Measurements from ENCODE around the gene BPTF.
"Not testable (repeated sequence)": the region's sequence is repeated elsewhere in the genome, so short reads cannot be mapped to it uniquely, and the experiment has no call there.

The BPTF gene

DNA sequence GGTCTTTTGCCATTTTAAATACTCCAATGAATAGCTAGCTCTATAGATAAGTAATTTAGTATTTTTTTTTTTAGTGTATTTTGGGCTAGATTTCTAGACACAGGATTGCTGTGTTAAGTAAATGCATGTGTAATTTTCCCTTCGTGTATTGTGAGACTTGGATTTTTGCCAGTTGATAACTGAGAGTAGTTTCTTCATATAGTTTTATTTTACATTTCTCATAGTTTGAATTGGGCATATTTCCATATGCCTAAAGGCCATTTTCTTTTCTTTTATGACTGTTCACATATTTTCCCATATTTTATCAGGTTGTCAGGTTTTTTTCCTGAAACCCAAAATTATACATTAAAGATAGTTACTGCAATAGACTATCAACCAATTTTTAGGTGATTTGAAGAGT, 59.4 kb downstream of the BPTF start:
- no peak for DNase-seq (ENCODE audit: low read depth in 1 of 2, low spot score in 1 of 2)

DNA sequence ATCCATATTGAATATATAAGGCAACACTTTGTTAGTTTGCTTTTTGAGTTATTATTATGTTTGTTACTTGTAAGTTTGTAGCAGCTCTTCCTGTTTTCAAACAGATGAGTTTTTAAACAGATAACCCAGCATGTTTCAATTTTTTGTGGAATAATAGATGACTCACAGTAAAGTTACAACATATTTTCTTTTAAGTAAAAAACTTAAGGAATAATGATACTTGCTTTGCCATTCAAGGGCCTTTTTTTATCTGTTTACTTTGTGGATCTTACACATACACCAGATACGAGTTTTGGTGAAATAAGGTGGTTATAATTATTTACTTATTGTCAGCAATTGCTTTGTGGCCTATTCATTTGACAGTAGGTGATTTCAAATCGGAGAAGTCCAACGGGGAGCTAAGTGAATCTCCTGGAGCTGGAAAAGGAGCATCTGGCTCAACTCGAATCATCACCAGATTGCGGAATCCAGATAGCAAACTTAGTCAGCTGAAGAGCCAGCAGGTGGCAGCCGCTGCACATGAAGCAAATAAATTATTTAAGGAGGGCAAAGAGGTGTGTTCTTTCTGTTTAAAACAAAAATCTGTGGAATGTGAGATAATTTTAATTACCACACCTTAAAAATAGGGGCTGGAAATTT, 66.3 kb downstream of the BPTF start:
- DNase-seq (ENCODE audit: low read depth in 1 of 2, low spot score in 1 of 2): no peak

DNA sequence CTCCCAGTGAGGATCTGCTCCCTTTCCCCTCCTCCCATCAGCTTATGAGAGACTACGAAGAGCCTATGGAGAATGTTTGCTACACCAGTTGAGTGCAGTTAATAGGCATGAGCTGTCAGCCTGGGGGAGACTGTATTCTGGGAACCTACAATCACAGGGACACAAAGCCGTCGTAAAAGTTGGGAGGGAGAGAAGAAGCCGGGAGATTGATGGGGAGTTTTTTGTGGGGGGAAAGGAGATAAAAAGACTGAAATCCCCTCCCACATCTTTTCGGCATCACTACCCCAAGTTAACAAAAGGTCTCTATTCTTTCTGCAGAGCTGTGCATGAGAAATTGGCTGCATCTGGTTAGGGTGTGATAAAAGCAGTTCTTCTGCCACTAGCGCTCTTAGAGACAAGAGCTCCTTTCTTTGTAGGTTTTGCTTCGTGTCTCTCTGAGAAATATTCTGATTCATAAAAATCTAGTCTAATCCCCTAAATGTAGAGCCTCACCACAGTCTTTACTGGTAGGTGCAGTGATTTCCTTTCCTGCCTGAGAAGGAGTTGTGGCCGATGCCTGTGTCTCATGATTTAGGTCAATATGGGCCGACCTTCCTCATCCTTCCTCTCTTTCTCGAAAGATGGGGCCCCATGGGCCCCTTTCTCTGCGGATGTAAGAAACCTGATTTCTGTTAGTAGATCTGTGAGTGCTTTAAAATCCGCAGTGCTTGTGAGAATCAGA, 77.4 kb downstream of the BPTF start:
- no peak for DNase-seq (ENCODE audit: low read depth in 1 of 2, low spot score in 1 of 2)

DNA sequence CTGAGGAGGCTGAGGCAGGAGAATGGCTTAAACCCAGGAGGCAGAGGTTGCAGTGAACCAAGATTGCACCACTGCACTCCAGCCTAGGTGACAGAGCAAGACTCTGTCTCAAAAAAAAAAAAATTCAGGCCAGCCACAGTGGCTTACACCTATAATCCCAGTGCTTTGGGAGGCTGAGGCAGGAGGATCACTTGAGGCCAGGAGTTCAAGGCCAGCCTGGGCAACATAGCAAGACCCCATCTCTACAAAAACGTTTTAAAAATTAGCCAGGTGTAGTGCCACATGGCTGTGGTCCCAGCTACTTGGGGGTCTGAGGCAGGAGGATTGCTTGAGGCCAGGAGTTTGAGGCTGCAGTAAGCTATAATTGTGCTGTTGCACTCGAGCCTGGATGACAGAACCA, 80.0 kb downstream of the BPTF start:
- not testable (repeated sequence) for DNase-seq (ENCODE audit: low read depth in 1 of 2, low spot score in 1 of 2)

DNA sequence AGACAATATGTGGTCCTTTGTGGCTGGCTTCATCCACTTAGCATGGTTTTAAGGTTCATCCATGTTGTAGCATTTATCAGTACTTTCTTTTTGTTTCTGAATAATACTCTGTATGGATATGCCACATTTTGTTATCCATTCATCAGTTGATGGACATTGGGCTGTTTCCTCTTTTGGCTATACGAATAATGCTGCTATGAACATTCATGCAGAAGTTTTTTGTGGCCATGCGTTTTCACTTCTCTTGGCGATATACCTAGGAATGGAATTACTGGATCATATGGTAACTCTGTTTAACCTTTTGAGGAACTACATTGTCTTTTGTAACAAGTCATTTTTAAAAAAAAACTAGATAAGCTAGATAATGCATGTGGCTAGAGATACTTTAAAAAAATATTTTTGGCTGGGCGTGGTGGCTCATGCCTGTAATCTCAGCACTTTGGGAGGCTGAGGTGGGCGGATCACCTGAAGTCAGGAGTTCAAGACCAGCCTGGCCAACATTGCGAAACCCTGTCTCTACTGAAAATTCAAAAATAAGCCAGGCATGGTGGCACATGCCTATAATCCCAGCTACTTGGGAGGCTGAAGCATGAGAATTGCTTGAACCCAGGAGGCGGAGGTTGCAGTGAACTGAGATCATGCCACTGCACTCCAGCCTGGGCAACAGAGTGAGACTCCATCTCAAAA, 85.0 kb downstream of the BPTF start:
- DNase-seq (ENCODE audit: low read depth in 1 of 2, low spot score in 1 of 2): not testable (repeated sequence)

DNA sequence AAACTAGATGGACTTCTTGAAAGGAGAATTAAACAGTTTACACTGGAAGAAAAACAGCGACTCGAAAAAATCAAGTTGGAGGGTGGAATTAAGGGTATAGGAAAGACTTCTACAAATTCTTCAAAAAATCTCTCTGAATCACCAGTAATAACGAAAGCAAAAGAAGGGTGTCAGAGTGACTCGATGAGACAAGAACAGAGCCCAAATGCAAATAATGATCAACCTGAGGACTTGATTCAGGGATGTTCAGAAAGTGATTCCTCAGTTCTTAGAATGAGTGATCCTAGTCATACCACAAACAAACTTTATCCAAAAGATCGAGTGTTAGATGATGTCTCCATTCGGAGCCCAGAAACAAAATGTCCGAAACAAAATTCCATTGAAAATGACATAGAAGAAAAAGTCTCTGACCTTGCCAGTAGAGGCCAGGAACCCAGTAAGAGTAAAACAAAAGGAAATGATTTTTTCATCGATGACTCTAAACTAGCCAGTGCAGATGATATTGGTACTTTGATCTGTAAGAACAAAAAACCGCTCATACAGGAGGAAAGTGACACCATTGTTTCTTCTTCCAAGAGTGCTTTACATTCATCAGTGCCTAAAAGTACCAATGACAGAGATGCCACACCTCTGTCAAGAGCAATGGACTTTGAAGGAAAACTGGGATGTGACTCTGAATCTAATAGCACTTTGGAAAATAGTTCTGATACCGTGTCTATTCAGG, 85.9 kb downstream of the BPTF start:
- DNase-seq (ENCODE audit: low read depth in 1 of 2, low spot score in 1 of 2): no peak

DNA sequence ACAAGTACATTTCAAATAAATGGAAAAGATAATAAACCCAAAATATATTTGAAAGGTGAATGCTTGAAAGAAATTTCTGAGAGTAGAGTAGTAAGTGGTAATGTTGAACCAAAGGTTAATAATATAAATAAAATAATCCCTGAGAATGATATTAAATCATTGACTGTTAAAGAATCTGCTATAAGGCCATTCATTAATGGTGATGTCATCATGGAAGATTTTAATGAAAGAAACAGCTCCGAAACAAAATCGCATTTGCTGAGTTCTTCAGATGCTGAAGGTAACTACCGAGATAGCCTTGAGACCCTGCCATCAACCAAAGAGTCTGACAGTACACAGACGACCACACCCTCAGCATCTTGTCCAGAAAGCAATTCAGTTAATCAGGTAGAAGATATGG, 86.8 kb downstream of the BPTF start:
- no peak for DNase-seq (ENCODE audit: low read depth in 1 of 2, low spot score in 1 of 2)

DNA sequence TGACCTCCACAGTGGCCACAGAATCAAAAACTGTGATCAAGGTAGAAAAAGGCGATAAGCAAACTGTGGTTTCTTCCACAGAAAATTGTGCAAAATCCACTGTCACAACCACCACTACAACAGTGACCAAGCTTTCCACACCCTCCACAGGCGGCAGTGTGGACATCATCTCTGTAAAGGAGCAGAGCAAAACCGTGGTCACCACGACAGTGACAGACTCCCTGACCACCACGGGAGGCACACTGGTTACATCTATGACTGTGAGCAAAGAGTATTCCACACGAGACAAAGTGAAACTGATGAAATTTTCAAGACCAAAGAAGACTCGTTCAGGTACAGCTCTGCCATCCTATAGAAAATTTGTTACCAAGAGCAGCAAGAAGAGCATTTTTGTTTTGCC, 87.4 kb downstream of the BPTF start:
- DNase-seq (ENCODE audit: low read depth in 1 of 2, low spot score in 1 of 2): no peak

DNA sequence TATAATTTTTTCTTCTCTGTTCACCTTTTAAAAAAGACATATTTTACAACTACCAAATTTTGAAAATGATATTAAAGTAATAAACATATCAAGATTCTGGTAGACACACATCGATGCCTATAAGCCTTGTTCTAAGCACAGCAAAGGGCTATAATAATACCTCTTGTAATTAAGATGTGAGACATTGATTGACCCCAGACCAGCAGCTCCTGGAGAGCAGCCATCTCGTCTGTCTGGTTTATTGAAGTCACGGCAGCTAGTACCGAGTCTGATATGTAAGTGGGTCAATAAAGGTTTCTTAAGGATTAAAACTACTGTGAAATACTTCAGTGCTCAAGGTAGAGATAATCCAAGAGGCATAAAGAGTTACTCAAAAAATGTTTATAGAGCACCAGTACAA, 94.9 kb downstream of the BPTF start:
- no peak for DNase-seq (ENCODE audit: low read depth in 1 of 2, low spot score in 1 of 2)

DNA sequence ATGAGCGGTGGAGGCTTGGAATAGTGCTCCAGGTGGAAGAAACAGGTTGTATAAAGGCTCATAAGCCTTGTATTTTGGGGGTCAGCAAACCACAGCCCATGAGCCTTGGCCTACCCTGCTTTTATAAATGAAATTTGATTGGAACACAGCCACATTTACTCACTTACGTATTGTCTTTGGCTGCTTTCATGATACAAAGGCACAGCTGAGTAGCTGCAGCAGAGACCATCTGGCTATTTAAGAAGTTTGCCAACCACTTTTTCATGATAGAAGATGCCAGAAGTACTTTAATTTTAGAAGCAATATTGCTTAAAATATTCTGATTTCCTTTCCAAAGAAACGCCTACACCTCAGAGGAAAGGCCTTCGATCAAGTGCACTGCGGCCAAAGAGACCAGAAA, 97.2 kb downstream of the BPTF start:
- DNase-seq (ENCODE audit: low read depth in 1 of 2, low spot score in 1 of 2): no peak

DNA sequence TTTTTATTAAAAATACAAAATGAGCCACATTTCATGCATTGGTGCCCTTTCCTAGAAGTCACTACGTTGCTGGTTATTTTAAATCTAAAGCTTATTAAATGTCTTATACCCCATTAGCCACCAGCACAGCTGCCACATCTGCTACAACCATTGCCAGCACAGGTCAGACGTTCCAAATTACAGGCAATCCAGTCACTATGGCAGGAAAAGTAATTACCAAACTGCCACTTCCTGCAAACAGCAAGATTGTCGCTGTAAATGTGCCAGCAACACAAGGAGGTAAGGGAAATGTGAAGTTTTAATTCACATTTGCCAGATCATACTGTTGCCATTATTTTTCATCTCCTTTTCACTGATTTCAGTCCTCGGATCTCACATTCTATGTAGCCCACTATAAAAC, 103.5 kb downstream of the BPTF start:
- DNase-seq (ENCODE audit: low read depth in 1 of 2, low spot score in 1 of 2): not testable (repeated sequence)

DNA sequence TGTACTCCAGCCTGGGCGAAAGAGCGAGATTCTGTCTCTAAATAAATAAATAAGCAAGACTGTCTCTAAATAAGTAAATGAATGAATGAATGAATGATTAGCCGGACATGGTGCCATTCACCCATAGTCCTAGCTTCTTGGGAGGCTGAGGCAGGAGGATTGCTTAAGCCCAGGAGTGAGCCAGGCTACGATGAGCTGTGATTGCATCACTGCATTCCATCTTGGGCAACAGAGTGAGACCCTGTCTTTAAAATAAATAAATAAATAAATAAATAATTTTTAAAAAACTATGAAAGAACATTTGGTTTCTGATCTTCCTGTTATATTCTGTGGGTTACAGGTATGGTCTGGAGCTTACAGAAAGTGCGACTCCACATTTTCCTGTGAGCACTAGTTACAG, 105.9 kb downstream of the BPTF start:
- no peak for DNase-seq (ENCODE audit: low read depth in 1 of 2, low spot score in 1 of 2)

DNA sequence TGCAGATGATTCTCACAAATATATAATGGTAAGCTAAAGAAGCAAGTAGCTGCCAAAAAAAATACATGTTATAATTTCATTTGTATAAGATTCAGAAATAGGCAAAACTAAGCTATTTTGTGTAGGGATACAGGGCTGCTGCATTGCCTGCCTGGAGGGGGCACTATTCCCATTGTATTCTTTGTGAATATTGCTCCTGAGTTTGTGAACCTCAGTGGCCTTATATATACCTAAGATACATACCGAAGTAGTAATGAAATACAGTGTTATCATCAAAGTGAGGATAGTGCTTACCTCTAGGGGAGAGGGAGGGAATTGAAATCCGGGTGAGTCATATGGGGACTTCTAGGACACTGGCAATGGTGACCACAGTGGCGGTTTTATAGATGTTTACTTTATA, 117.5 kb downstream of the BPTF start:
- DNase-seq (ENCODE audit: low read depth in 1 of 2, low spot score in 1 of 2): no peak

DNA sequence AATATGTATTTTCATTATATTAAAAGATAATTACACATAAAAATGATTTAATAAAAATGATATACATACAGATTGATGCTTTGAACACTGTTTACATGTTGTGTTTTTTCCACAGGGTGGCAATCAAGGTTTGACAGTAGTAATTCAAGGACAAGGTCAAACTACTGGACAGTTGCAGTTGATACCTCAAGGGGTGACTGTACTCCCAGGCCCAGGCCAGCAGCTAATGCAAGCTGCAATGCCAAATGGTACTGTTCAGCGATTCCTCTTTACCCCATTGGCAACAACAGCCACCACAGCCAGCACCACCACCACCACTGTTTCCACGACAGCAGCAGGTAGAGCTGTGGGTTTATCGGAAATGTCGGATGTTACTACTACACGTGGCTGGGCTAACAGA, 118.7 kb downstream of the BPTF start:
- DNase-seq (ENCODE audit: low read depth in 1 of 2, low spot score in 1 of 2): no peak

DNA sequence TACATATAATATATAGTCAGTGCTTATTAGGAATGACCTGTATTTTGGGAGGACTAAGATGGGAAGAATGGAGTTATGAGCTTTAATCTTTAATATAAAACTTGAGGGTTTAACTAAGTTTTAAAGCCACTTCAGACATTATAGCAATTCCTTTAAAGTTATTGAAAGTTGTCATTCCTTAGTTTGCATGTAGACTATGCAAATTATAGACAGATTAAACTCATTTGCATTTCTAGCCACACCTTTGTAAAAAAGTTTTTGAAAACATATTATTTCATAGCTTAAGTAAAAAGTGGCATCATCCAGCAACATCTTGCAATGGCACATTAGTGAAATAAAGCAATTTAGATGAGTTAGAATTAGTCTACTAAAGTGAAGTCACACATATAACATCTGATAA, 121.2 kb downstream of the BPTF start:
- DNase-seq (ENCODE audit: low read depth in 1 of 2, low spot score in 1 of 2): no peak

DNA sequence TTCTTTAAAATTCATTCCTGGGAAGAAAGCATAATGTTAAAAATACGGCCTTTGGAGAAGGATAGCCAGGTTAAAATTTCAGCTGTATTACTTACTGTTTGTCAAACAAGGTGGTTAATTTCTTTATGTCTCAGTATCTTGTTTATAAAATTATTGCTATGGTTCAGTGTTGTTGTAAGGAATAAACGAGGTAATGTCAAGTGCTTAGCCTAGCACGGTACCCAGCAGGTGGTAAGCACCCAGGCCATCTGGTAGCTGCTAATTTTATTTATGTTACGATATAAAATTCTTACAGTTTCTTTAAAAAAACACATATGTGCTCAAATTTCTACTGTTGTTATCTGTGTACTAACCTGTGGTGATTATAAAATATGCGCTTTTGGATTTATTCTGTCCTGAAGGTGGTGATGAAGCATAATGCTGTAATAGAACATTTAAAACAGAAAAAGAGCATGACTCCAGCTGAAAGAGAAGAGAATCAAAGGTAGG, 122.1 kb downstream of the BPTF start:
- no peak for DNase-seq (ENCODE audit: low read depth in 1 of 2, low spot score in 1 of 2)

DNA sequence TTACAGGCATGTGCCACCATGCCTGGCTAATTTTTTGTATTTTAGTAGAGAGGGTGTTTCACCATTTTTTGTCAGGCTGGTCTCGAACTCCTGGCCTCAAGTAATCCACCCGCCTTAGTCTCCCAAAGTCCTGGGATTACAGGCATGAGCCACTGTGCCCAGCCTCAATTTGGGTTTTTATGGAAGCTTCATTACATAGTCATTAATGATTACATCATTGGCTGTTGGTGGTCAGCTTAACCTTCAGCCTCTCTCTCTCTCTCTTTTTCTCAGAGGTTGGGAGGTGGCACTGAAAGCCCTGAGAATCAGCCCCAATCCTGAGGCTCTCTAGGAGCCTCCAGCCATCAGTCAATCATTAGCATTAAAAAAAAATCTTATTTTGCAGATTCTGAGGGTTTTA, 125.6 kb downstream of the BPTF start:
- DNase-seq (ENCODE audit: low read depth in 1 of 2, low spot score in 1 of 2): no peak

DNA sequence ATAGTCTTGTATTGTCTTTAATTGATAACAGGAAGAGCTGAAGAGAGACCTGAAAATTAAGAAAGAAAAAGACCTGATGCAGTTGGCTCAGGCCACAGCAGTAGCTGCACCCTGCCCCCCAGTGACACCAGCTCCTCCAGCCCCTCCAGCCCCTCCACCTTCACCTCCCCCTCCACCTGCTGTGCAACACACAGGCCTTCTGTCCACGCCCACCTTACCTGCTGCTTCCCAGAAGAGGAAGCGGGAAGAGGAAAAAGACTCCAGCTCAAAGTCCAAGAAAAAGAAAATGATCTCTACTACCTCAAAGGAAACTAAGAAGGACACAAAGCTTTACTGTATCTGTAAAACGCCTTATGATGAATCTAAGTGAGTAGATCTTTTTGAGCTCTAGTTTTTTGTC, 134.2 kb downstream of the BPTF start:
- DNase-seq (ENCODE audit: low read depth in 1 of 2, low spot score in 1 of 2): no peak

DNA sequence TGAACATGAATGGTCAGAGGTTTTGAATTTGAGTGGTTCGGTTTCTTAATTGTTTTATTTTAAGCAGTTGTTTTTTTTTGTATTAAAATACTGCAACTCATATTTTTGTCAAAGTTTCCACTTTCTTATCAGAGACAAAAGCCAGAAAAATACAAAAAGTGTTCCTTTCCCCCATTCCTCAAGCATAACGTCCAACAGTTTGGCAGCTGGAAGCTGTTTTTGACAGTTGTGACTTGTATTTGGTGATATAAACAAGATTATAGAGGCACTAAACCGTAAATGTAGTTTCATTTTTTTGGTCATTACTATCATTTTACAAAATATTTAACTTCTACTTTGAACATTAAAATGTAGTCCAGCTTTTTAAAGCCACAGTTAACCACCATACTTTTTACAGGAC, 135.0 kb downstream of the BPTF start:
- DNase-seq (ENCODE audit: low read depth in 1 of 2, low spot score in 1 of 2): not testable (repeated sequence)

DNA sequence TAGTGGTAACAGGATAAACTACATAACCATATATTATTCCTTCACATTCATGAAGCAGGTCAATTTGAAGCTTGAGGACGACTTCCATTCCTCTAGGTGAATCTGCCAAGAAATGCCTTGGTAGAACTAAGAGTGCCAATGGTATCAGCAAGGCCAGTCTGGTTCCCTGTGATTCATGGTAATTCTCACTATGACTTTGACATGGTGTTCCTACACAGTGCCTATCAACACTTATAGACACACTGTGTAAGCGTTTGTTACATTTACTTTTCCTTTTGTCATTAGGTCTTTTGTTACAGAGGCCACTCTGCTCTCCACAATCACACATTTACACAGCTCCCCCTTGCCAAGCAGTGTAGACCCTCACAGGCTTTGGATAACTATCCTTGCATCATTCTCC, 136.9 kb downstream of the BPTF start:
- DNase-seq (ENCODE audit: low read depth in 1 of 2, low spot score in 1 of 2): not testable (repeated sequence)

DNA sequence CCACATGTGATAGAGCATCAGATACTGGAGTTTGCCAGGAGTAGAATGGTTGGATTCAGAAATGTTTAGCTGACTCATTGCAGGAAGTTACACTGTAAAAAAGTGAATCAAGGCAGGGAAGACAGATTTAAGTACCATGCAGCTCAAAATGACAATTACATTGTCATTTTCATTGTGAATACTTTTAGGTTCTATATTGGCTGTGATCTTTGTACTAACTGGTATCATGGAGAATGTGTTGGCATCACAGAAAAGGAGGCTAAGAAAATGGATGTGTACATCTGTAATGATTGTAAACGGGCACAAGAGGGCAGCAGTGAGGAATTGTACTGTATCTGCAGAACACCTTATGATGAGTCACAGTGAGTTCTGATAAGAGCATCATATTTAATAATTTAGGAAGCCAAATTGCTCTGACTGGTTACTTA, 137.9 kb downstream of the BPTF start:
- DNase-seq (ENCODE audit: low read depth in 1 of 2, low spot score in 1 of 2): peak; percentile 24 to 49

DNA sequence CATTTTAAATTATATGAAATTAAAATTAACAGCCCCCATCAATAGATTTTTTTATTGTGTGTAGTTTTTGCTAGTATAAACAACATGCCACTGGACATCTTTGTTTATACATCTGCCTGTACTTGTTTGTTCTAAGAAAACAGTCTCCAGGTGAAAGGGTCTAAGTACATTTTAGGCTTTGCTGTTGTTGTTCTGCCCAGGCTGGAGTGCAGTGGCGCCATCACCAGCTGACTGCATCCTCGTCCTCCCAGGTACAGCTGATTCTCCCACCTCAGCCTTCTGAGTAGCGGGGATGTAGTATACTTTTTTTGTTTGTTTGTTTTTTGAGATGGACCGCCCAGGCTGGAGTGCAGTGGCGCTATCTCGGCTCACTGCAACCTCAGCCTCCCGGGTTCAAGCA, 145.5 kb downstream of the BPTF start:
- DNase-seq (ENCODE audit: low read depth in 1 of 2, low spot score in 1 of 2): no peak

Measured in activated T-helper 1 cell treated with anti-CD3 and anti-CD28 coated beads, Interleukin-2, amount 50 U/mL, for 16 hours (primary cell).